ENCODE measurements around the gene RFTN1. TPM values are rescaled to one million over a fixed set of nuclear protein-coding genes. Genes with fewer than 3 reads are reported as not detected.

Gene RFTN1
- total RNA-seq, 4 donors from 2014 or later, result 11.2 to 39.5 (median 25.6) TPM

DNA sequence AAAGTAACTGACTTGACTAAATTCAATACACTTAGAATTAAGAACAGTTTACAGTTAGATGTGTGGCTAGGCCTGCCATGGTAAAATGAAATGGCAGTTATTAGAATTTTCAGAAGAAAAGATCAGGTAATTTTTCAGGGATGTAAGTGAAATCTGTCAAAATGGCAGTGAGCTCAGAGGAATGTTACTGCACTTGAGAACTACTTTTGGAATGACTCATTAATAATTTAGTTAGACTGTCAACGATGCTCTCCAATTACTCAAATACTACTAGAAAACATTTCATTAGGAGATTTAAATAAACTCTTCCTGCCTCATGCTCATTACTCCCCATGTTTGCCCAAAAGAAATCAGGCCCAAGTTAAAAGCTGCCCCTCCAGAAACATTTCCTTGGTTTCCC is 84.4 kb downstream of the RFTN1 start:
- WGBS, 2 donors, result 38 to 45% methylated on average over 1 of the region's 1 CpG
- no peak overlapping the region for H3K4me3 ChIP-seq (ENCODE audit: low read depth, poor library complexity, severe bottlenecking)
- intact Hi-C loops (cut with DNase I; ENCODE audit: low total_unique reads), result no loop called here
- DNase-seq (ENCODE audit: low spot score in 2 of 2), result no peak
- no peak for TF ChIP-seq POLR2A (IDR thresholded peaks at IDR 0.05)
- TF ChIP-seq, protein P1, sequence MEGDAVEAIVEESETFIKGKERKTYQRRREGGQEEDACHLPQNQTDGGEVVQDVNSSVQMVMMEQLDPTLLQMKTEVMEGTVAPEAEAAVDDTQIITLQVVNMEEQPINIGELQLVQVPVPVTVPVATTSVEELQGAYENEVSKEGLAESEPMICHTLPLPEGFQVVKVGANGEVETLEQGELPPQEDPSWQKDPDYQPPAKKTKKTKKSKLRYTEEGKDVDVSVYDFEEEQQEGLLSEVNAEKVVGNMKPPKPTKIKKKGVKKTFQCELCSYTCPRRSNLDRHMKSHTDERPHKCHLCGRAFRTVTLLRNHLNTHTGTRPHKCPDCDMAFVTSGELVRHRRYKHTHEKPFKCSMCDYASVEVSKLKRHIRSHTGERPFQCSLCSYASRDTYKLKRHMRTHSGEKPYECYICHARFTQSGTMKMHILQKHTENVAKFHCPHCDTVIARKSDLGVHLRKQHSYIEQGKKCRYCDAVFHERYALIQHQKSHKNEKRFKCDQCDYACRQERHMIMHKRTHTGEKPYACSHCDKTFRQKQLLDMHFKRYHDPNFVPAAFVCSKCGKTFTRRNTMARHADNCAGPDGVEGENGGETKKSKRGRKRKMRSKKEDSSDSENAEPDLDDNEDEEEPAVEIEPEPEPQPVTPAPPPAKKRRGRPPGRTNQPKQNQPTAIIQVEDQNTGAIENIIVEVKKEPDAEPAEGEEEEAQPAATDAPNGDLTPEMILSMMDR (IDR thresholded peaks at IDR 0.05), result no peak

GRCh38 chr3:16428612-16429011 is 84.9 kb downstream of the RFTN1 start:
- no peak for DNase-seq (ENCODE audit: low spot score in 2 of 2)
- WGBS, 2 donors, result 86 to 93% methylated on average over 5 of the region's 5 CpGs
- H3K4me3 ChIP-seq (ENCODE audit: low read depth, poor library complexity, severe bottlenecking), result no peak overlapping the region
- TF ChIP-seq, protein P1 (IDR thresholded peaks at IDR 0.05), result no peak
- TF ChIP-seq POLR2A (IDR thresholded peaks at IDR 0.05), result no peak
- intact Hi-C loops (cut with DNase I; ENCODE audit: low total_unique reads), result no loop called here

DNA sequence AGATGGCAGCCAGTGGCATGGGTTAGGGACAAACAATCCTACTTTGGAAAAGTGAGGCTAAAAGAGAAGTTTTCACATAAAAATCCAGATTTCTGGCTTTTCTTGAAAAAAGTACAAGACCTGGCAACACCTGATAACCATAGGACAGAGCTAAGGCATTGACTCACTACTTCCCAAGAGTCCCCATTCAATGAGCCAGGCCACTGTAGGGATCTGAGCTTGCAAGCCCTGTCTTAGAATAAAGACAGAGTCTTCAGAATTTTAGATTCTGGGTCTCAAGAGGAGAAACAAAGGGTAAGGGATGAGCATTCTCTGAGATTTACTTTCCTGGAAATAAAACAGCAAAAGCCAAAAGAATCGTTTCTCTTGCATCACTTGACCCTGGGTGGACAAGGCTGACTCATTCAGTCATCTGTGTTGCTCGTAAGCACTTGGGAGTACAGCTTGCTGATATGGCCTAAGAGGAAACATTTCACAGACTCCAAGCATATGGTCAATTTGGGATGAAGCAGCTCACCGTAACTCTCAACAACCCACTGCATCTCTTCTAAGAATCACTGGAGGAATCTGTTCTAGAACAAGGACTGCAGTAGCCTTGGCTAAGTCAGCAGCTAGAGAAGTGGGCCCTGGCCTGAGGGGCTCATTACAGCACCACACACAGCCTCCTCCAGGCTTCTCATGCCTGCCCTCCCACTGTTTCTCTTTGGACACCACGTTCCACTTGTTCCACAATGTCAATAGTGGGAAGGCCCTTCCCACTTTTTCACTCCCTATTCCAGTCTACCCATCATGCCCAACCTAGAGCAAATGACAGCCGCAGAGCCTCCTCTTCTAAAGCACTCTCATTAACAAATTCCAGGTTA is 86.2 kb downstream of the RFTN1 start:
- TF ChIP-seq, protein P1 (IDR thresholded peaks at IDR 0.05), result no peak
- no peak for TF ChIP-seq POLR2A (IDR thresholded peaks at IDR 0.05)

GRCh38 chr3:16426665-16427064 is 86.8 kb downstream of the RFTN1 start:
- no peak overlapping the region for H3K4me3 ChIP-seq (ENCODE audit: low read depth, poor library complexity, severe bottlenecking)
- DNase-seq (ENCODE audit: low spot score in 2 of 2), result no peak
- no peak for TF ChIP-seq POLR2A (IDR thresholded peaks at IDR 0.05)
- TF ChIP-seq, protein P1 (IDR thresholded peaks at IDR 0.05), result no peak
- intact Hi-C loops (cut with DNase I; ENCODE audit: low total_unique reads), result no loop called here
- WGBS, 2 donors, result 97 to 99% methylated on average over 2 of the region's 2 CpGs

More for the DNA sequence above, 86.2 kb downstream of the RFTN1 start:
- intact Hi-C loops (cut with DNase I; ENCODE audit: low total_unique reads), result no loop called here
- DNase-seq (ENCODE audit: low spot score in 2 of 2), result peak in 1 of 2 donors; percentile 49
- WGBS, 2 donors, result 71 to 73% methylated on average over 5 of the region's 5 CpGs
- no peak overlapping the region for H3K4me3 ChIP-seq (ENCODE audit: low read depth, poor library complexity, severe bottlenecking)

- WGBS, 2 donors, result 93 to 94% methylated on average over 13 of the region's 13 CpGs
- intact Hi-C loops (cut with DNase I; ENCODE audit: low total_unique reads), result no loop called here
Measured at GRCh38 chr3:16426029-16426400, 87.5 kb downstream of the RFTN1 start.

More at GRCh38 chr3:16426029-16426400, 87.5 kb downstream of the RFTN1 start:
- DNase-seq (ENCODE audit: low spot score in 2 of 2), result no peak
- H3K4me3 ChIP-seq (ENCODE audit: low read depth, poor library complexity, severe bottlenecking), result no peak overlapping the region
- TF ChIP-seq POLR2A (IDR thresholded peaks at IDR 0.05), result no peak
- TF ChIP-seq, protein P1 (IDR thresholded peaks at IDR 0.05), result no peak

All from lower leg skin (tissue), 4 donors.